ENCODE measurements around the gene GRB10.

GRCh38 chr7:50724526-50725520, 57.9 kb downstream of the GRB10 start:
- no peak for TF ChIP-seq POLR2A (IDR thresholded peaks at IDR 0.05; ENCODE audit: low read depth, low read length)
- no peak for TF ChIP-seq CTCF (IDR thresholded peaks at IDR 0.05; ENCODE audit: extremely low read depth in 1 of 2, insufficient read depth in 1 of 2, low read depth in 1 of 2, low read length in 2 of 2)
- TF ChIP-seq POLR2AphosphoS5 (IDR thresholded peaks at IDR 0.05; ENCODE audit: insufficient read depth, low read depth, low read length) = no peak
- no peak for TF ChIP-seq EZH2 (IDR thresholded peaks at IDR 0.05; ENCODE audit: borderline replicate concordance, low read depth, low read length, severe bottlenecking)
- TF ChIP-seq MYC (IDR thresholded peaks at IDR 0.05; ENCODE audit: low read depth, low read length) = no peak
- no peak for TF ChIP-seq FOS (IDR thresholded peaks at IDR 0.05; ENCODE audit: borderline replicate concordance, insufficient read depth, low read length)
- TF ChIP-seq, protein P1, sequence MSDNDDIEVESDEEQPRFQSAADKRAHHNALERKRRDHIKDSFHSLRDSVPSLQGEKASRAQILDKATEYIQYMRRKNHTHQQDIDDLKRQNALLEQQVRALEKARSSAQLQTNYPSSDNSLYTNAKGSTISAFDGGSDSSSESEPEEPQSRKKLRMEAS (IDR thresholded peaks at IDR 0.05; ENCODE audit: insufficient read depth, insufficient read length) = no peak

Measured in endothelial cell of umbilical vein (primary cell).